Activated CD4-positive, CD25-positive, alpha-beta regulatory T cell treated with anti-CD3 and anti-CD28 coated beads, Interleukin-2, amount 50 U/mL, for 24 hours (primary cell): ENCODE results near the gene MAP3K9.

Experiments
- ATAC-seq, 2 donors: fragments of 150-1000 bp; cut with Tn5 transposase; one replicate each; pipeline ENCODE4 v1.10.0; 2021; ENCODE audit warnings: mild to moderate bottlenecking in 1 of 2, moderate library complexity in 1 of 2

Gene MAP3K9

DNA sequence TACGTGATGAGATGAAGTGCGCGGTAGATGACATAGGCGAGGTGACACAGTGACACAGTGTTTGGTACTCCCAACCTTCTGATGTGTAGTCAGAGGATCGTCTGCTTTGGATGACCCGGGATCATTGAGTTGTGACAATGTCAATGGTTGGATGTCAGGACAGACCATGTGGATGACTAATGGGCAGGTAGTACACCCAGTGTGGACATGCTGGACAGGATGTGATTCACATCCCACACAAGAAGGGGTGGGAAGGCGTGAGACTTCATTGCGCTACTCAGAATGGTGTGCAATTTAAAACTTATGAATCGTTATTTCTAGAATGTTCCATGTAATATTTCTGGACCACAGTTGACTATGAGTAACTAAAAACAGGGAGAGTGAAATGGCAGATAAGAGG, 23.8 kb downstream of the MAP3K9 start:
- ATAC-seq = no peak

DNA sequence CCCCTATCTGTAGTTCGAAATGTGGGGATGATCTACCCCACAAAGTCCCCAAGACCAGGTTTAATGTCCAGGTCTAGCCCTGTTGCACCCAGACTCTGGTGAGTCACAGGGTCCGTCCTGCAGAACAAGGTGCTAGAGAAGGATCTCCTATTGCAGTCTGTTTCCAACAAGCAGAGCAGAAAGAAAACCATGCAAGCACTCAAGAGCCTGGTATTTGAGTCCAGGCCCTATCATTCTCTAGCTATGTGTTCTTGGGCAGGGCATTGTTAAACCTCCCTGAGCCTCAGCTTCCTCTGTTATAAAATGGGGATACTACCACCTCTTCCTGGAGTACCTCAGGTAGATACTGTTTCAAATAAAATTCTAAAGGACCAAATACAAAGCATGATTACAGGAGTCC, 24.4 kb downstream of the MAP3K9 start:
- ATAC-seq = no peak

DNA sequence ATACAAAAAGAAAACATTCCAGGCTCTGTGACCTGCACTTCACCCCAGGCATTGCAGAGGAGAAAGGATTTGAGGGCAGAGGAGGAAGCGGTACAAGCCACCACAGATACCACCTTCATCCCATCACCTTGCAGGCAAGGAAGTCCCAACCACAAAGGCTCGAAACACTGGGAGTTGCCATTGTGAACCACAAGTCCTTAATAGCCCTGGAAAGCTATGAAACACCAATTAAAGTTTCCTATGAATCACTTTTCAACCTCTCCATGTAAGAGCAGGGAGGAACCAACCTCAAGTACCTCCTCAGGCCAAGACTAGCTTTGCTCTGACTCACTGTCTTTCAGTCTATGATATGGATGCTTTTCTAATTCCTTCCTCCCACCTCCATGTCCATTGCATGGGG, 27.0 kb downstream of the MAP3K9 start:
- peak in 1 of 2 donors; percentile 45 for ATAC-seq

DNA sequence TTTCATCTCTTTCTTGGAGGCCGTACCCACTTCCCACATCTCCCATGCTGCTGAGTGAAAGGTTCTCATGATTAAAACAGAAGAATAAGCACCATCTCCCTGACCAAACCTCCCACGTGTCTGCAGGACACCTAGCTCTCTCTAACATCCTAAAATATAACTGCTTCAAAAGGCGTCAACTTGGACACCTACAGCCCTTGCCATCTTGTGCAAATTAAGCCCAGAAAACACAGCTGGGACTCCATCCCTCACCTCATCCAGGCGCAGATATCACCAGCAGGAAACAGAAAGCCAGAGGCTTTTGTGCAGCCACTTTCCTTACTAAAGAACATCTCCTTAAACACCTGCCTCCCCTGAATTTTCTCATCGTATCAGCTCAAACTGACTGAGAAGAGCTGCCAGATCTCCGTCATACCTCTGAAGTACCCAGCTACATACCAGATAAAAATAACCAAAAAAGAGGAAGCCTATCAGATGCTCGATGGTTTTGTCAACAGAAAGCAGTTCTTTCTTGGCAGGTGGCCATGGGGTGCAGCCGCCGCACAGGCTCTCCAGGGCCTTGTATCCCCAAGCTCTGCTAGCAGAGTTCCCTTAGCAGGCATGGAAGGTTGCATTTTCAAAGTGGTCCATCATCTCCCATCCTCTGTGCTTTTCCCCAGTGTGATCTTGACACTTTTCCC, 28.8 kb downstream of the MAP3K9 start:
- ATAC-seq = no peak

DNA sequence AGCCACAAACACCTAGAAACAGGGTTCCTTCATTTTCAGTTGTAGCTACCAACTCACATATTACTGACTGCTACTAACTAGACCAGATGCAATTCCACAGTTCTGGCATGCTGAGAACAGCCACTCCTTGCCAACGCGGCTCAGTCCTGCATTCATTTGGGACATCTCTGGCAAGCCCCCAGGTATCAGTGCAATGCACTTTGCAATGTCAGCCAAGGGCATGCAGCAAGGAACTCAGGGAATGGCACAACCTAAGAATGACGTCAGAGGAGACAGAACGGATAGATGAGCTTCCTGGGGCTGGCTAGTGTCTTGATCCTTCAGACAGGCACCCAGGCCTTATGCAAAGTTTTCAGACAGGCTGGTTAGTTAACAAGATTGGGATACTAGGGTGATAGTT, 29.6 kb downstream of the MAP3K9 start:
- ATAC-seq = no peak

DNA sequence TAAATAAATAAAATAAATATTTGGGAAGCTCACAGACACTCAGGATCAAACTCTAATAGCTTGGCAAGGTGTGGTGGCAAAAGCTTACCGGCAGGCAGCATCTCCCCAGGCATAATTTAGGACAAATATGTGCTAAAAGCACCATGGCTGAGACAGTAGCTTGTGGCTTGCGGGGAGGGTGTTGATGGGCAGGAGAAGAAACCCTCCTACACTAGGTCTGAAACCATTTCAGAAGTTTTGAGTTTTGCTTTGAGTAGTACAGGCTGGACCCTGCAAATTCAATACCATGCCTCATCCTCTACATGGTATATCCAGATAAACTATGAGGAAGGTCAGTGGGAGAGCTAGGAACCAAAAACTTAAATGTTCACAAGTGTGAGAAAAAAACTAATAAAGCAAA, 33.1 kb downstream of the MAP3K9 start:
- no peak for ATAC-seq

DNA sequence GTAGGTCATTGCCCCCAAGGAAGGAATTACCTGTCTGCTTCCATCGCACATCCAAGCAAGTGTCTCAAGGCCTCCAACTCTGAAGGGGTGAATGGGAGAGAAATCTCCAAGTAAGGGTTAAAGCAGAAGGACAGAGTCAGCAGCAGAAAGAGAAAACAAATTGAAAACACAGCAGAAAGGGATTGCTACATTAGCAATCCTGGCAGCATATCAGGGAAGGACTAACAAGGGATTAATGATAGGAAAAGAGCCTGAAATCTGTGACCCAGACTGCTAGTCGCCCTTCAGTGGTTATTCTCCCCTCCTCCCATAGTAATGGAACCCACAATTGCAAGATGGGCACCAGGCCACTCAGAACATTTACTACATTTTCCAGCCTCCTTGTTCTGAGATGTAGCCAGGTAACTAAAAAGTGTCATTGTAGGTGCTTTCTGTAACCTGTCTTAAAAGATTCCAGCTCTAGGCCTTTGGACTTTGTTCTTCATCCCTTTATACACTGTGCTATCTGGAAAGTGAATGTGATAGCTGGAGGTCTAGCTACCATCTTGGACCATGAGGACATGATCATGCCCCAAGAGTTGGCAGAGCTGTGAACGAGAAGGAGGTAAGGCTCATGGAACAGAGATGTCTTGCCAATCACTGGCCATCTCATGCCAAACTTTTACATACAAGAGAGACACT, 36.0 kb downstream of the MAP3K9 start:
- no peak for ATAC-seq

DNA sequence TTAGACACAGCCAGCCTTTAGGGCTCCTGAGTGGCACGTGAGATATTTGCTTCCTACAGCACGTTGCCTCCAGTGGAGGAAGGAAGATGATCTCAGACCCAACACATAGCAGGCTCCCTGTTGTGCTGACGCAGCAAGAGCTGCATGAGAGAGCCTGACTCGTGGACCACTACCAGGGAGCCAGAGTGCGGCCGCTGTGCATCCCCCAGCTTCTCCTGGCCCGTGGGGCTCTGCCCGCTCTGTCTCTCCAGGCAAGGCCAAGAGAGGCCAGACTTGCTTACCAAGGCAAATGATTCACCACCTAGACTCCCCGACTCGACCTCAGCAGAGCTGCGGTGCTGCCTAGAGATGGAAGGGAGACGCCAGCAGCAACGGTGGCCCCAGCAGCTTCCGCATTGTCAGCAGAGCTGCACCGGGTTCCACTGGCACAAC, 37.5 kb downstream of the MAP3K9 start:
- ATAC-seq = no peak

DNA sequence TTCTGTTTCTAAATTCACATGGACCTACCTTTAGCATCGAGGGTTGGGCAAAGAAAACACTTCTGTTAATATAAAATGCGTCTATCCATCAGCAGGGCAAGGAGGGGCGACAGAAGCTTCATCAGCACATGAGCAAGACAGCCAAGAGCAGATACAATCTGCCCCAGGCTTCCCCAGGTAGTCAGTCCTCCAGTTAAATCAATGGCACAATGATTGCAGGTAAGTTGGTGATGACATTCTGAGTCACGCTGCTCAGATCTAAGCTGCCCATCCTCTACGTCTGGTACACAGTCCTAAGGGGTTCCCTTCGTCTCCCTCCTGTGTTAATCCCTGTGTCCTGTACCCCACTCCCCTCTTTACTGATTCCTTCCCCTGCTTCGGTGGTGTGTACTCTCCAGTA, 38.8 kb downstream of the MAP3K9 start:
- no peak for ATAC-seq

DNA sequence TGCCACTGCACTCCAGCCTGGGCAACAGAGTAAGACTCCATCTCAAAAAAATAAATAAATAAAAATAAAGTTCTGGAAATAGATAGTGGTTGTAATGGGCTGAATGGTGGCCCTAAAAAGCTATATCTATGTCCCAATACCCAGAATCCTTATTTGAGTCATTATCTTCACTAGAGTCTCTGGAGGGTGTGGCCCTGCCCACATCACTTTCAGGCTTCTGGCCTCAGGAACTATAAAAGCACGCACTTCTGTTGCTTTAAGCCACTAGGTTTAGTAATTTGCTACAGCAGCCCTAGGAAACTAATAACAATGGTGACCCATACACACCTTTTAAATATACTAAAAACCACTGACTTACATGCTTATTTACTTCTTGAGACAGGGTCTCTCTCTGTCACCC, 49.9 kb downstream of the MAP3K9 start:
- no peak for ATAC-seq

DNA sequence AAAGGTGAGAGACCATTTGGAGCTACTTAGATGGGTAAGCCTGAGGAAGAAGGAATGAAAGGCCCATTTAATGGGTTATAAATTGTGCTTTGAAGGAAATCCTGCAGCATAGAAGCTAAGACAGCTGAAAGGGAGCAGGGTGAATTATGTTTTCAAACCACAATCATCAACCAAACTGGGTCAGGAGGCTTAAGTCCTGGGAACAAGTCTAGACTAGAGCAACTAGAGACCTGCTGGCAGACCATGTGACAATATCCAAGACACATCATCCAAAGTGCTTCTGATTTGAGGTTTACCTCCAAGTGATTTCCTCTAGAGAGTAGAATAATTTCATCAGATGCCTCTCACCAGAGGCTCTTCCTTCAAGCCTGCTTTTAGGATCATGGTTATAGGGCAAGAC, 53.7 kb downstream of the MAP3K9 start:
- no peak for ATAC-seq

DNA sequence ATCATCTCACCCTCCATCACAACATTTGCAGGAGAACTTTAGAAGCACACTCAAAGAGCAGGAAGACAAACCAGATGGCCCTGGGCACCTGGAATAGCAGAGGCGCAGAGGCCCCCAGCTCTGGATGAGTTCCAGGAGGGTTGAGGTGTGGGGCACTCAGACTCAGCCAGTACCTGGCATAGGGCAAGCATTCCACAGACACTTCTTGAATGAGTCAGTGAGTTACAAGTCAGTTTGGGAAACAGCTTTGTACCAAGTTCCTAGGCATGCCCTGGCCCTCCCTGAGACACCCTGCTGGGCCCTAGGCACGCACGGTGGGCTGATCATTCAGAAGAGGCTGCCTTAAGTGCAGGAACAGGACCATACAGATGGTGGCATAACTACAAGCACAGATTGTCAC, 54.3 kb downstream of the MAP3K9 start:
- ATAC-seq = no peak

DNA sequence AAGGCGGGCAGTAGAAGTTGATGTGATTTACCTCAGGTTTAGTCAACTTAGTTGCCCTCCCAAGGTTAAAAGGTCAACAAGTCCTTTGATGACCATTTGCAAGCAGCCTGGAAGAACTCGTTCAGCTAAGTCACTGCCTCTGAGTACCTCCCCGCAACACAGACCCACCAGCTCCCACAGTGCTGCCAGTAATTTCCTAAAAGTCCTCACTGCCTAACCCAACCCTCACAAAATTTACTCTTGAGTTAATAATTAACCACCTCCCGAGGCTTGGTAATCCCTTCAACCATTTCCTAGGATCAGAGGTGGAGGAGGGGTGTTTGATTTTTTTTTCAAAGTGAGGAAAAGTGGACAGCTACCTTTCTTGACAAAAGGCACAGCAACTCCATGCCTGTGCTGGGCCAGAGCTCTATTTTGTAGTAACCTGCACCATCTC, 55.8 kb downstream of the MAP3K9 start:
- no peak for ATAC-seq

DNA sequence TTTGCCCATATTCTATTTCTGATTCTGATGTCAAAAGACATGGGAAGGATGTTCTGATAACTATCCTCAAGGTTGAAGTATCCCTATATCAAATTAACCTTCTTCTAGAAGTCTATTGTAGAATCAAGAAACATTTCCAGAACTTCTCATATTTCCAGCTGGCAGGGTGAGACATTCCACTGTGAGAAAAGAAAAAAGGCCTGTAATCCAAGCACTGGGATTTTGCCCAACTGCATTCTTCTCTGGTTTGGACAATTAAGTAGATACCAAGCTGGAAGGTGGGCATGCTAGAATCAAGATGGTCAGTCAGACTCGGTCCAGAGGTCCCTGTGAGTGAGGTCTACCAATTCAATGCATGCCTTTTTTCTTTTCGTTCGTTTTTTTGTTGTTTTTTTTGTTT, 60.9 kb downstream of the MAP3K9 start:
- no peak for ATAC-seq

DNA sequence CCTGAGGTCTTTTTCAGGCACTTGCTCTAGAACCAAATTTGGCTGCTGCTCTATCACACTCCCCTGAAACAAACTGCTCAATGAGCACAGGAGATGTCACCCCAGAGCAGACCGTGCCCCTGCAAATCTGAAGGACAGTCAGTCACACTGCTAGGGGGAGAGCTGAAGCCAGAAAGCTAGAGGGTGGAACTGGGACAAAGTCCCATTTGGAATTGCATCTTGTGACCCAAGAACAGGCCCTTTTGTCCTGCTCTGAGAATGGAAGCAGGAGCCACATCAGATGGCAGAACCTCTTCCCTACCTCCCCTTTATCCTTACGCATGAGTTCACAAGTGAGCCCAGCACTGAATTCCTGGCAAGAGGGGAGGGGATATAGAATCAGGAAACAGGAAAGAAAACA, 64.7 kb downstream of the MAP3K9 start:
- no peak for ATAC-seq

DNA sequence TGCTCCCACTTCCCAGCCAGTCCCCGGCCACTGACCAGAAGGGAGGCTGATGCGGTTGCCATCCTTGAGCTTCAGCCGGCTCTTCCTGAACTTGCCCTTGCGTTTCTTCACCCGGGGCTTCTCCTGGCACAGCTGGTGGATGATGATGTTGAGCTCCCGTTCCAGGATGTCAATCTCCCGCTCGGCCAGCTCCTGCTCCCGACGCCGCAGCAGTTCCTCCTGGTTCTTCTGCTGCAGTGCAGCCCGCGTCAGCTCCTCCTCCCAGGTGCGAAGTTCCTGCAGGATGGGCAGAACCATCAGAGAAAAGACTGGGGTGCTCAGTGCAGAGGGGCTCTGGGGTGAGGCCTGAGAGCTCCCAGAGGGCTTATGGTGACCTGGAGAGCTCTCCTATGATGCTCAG, 67.0 kb downstream of the MAP3K9 start:
- ATAC-seq = no peak

DNA sequence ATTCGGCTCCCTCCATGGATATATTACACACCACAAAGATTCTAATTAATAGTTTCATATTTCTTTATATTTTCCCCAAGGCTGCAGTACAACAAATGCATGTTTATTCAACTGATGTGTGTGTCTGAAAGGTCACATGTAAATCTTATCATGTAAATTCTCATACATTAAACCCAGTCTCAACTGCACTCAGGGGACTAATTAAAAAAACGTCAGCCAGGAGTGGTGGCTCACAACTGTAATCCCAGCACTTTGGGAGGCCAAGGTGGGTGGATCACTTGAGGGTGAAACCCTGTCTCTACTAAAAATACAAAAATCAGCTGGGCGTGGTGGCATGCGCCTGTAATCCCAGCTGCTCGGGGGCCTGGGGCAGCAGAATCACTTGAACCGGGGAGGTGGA, 67.8 kb downstream of the MAP3K9 start:
- no peak for ATAC-seq

DNA sequence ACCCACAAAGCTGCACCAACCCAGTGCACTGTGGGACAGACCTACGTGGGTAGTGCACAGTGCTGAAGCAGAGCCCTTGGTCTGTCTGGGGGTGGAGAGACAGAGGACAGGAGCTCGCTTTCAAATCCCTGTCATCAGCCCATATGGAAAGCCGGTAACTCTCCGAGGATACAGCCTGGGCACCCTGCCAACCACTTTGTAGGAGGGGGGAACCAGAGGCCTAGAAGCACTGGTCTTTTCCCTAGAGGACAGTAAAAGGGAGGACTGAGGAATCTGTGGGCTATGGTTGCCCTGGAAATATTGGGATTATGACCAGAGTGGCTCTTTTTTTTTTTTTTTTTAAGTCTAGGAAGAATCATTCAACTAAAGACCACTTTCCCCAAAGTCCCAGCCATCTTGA, 74.3 kb downstream of the MAP3K9 start:
- no peak for ATAC-seq

DNA sequence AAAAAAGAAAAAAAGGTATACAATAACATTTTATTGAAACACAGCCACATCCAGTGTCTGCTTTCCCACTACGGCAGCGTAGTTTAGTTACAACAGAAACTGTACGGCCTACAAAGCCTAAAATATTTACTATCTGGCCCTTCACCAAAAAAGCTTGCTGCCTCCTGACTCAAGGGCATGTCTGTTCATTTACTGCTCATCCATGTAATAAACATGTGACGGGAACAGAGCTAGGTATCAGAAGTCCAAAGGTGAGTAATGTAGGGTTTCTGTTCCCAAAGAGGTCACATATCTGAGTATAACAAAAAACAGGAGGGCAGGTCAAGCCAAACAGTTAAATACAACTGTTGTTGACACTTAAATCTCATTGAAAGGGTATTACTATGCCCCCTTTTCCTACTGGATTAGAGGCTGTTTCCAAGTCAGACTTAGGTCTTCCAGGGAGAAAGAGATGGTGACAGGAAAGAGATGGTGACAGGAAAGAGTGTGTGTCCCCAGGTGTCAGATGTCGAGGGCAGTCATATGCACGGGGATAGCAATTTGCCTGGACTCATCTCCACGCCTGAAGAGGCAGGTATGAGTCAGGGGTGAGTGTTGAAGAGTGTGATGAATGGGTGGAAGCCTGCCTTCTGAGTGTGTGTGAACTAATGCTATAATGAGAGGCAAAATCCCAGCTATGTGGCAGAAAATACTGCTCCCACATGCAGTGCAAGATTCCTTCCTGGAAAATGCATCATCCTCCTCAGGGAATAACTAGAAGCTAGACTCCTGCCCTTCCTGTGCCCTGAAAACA, 77.7 kb downstream of the MAP3K9 start:
- ATAC-seq = no peak

DNA sequence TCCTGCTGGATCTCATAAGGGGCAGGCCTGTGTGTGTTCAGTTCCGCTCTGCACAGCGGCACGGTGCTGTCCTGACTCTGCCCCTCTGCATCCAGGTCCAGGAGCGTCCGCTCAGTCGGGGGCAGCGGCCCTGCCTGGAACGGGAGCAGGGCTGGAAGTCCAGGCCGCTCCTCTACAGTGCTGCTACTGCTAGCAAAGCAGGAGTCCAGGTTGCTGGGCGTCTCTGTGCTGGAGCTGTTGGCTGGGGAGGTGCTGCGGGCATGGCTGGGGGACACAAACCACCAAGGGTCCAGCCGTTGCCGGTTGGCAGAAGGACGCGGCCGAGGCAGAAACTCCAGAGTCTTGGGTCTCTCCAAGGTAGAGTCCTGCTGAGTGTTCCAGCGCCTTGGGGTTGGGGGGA, 78.9 kb downstream of the MAP3K9 start:
- no peak for ATAC-seq

DNA sequence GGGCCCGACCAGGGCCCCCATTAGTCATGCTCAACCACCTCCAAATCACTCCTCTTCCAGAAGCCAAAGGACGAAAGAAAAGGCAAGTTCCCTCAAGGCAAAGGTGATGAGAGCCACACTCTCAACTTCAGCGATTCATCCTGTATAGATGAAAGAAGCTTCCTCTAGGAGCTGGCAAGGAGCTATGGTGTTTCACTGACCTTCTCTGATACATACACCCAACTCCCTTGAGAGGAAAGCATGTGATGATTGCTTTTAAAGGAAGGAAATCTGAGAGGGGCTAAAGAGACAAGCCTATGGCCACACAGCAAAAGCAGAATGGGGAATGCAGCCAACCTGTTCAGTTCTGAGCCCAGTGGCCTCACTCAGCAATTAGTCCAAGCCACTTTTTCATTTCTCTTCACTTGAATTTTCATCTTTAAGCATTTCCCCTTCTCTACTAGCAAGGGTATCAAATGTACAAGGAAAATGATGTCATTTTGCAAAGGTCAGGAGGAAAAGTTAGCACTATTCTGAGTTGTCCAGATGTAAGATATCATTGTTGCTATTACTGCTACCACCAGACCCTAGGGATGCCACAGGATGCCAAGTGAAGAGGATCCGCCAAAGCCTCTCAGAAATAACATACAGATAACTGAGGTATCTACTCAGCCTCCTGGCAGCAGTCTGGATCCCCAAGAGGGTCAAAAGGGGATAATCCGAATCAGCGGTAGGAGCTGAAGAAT, 82.5 kb downstream of the MAP3K9 start:
- ATAC-seq = no peak

DNA sequence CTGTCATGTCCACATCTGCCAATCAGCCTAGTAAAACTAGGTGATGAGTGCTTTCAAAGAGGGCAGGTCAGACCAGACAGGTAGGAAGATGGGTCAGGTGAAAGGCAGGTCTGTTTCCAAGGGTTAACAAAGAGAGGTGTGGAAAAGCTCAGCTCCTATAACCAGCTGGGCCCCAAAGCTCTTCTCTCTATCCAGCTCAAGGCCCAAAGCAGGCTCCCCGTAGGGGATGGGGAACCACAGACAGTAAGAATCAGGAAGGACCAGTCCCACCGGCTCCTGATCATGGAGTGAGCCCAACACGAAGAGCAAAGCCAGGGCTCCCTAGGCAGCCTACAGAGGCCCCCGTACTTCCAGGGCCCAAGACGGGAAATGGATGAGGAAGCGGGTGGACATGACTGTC, 84.4 kb downstream of the MAP3K9 start:
- ATAC-seq = no peak

DNA sequence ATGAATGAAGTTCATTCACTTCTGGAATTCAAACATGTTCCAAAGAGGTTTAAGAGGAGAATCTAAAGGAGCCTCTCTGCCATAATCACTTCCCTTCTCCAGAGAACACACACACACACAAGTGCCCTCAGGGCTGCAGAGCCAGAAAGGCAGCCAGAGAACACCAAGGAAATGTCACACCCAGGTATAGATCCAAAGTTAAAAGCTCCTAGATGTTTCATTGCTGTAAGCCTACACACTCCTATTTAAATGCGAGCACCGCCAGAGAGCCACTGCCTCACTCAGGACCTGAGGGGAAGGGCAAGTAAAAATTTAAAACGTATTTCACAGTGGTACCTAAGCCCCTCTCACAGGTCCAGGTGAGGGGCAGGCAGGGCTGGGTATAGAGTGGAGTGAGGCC, 85.2 kb downstream of the MAP3K9 start:
- no peak for ATAC-seq
